Myocyte (in vitro differentiated cells): Measurements from ENCODE around the gene LAMB1. TPM values are rescaled to one million over a fixed set of nuclear protein-coding genes. Genes with fewer than 3 reads are reported as not detected.

Experiments
- DNase-seq: peaks from one replicate; pipeline ENCODE4 v3.0.0-alpha.2; 2012; ENCODE audit warnings: low read depth
- total RNA-seq: library from RNA; depleted of rRNA; stranded (reverse); fragments of >200 nt; gene quantifications from 2 replicates; pipeline ENCODE4 v1.2.3, GENCODE V29; 2014

The LAMB1 gene
- total RNA-seq, 1 donor from 2014 or later = 105 TPM

DNA sequence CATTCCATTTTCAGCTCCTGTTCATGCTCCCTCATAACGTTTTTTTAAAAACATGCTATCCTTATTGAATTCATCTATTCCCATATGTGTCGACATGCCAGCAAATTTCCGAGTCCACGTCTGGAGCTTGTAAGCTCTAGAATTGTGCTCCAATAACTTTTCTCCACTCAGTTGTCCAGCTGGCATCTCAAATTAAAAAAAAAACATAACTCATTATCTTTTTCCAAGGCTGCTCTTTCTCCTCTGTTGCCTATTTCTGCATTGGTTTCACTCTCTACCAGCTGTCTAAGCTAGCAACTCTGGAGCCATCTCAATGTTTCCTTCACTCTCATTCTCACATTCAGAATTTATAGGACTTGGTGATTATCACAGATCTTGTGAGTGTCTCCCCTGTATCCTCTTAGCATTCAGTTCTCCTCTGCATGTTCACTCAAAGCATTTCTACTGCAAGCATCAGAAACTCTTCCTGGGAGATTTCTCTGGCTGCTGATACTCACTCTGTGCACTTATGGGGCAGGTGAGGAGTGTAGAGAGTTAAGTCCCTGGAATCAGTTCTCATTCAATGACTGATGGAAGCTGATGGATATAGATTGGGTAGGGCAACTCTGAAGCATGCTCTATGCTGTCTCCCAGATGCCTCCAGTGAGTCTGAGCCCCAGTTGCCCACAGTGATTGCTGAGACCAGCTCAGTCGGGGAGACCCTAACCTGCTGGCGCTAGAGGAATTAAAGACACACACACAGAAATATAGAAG, 118.7 kb downstream of the LAMB1 start:
- no peak for DNase-seq

DNA sequence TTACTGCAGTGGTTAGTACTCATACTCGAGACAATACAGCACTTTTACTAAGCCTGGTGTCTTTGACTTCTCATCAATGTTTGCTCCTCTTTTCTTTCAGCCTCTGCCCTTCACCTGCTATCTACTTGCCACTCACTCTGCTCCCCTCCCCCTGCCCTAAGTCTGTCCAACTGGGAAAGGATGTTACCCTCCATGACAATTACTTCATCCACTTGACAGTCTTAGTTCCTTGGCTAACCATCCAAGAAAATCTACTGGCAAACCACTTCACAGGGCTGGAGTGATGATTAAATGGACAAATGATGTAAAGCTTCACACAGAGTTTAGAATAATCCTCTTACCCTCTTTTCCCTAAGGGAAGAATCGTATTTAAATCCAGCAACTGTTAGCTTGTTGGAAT, 120.2 kb downstream of the LAMB1 start:
- DNase-seq = no peak

DNA sequence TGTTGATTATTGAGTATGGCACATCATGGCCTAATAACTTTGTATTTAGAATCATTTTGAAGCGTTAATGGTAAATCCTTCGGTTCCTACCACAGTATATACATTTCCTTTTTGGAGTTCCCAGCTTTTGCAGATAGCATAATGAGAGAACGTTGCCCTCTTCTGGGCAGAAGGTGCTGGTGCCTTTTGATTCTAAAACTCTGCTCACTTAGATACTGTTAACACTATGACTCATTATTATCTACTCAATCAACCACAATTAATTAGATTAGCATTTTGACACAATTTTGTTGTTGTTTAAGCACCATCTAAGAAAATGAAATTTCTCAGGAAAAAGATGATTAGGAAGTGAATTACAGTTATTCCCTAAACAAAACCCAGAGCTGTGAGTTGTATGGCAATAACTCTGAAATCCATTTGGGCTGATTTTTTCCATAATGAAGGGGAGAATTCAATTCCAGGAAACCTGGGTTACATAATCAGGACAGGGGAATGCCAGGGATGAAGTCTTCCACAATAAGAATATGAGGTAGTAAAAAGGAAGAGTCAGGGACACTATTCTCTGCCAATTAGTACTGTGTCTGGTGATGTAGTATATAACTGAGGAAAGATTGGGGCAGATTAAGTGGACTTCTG, 123.4 kb downstream of the LAMB1 start:
- DNase-seq = peak; percentile 62

DNA sequence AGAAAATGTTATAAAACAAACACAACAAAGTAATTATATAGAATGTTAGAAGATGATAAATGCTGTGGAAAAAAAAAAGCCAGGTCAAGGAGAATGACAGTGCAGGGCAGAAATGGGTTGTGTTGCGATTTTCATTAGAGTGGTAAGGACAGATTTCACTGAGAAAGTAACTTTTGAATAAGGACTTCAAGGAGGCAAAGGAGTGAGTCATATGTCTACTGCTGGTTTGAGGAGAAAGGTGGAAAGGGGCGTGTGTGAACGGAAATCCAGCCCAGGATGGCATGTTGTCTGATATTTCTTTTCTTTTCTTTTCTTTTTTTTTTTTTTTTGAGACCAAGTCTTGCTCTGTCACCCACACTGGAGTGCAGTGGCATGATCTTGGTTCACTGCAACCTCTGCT, 124.3 kb downstream of the LAMB1 start:
- no peak for DNase-seq

DNA sequence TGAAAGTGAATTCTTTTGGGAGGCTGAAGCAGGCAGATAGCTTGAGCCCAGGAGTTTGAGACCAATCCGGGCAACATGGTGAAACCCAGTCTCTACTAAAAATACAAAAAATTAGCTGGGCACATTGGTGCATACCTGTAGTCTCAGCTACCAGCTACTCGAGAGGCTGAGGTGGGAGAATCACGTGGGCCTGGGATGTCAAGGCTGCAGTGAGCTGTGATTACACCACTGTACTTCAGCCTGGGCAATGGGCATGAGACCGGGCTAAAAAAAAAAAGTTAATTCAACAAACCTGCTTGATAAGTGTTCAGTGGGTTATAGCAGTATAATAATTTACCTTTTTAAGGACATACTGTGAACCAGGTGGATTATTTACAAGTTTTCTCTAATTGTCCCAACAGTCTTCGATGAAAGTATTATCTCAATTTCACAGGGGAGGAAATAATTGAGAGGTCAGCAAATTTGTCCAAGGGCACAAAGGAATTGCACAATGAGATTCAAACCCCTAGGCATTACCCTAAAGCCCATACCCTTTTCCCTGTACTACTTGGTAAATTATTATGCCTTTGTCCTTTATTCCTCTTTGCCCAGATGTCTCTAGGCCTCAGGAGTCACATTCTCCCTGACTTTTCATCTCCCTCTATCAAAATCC, 125.1 kb downstream of the LAMB1 start:
- no peak for DNase-seq

DNA sequence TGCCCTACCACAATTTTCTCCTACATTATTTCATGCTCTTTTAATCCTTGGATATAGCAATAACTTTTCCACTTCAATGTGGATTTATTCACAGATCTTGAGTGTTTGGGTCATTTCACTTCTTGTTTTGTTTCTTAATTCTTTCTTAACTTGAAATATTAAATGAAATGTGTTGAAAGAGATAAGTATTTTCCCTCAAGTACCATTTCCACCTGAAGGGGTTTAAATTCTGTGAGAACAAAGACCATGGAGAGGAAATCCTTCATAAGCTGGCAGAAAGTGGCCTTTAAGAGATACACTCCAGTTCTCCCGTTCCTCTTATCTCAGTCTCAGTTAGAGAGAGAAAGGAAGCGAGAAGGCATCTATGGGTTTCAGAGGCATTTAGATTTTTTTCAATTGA, 126.0 kb downstream of the LAMB1 start:
- DNase-seq = no peak

DNA sequence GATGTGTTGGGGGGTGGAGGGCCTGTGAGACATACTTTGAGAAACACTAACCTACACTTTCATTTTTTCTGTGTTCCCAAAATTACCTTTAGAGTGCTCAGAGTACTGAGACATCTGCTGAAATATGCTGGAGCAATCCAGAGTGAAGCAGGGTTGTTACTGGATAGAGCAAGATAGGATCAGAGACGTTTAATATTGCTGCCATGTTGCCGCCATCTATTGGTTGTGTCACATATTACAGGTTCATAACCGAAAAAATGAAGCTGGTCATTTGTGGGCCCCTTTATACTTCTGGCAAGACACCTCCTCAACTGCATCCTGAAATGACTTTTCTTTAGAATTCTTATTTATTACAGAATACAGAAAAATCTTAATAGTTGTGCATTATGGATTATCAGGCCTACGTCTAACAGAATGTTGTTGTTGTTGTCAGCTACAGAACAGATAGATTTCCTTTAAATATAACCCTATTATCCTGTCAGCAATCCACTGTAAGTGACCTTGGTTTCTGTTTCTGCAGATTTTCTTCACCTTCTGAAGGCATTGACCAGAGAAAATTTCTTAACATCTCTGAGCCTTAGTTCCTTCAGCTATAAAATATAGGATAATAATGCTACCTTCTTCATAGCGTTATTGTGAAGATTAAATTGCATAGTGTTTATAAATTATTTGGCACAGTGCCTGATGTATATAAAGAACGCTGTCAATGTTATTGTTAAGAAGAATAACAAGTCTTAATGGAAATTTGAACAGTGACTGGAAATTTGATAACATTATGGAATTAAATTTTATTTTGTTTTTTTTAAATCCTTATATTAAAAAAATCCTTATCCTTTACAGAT, 128.1 kb downstream of the LAMB1 start:
- DNase-seq = peak; percentile 77

DNA sequence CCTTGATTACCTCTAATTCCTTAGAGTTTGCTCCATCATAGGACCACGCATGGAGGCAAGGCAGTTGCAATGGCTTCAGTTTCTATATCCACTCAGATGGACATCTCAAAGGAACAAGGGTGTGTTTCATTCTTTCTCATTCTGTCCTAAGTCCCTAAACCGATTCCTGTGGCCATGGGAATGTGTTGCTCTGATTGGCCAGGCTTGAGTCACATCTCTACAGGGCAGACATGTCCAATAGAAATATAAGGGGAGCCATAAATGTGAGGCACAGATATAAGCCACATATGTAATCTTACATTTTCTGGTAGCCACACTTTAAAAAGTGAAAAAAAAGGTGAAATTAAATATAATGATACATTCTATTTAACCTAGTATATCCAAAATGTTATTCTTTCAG, 128.8 kb downstream of the LAMB1 start:
- DNase-seq = no peak

Other genes with a start within 250 kb of the LAMB1 start
- gene SLC26A3, start 199.9 kb downstream of the LAMB1 start, total RNA-seq = not detected in 2 replicates
- 182 and 231 TPM in 2 replicates for gene DLD, start 112.0 kb downstream of the LAMB1 start, total RNA-seq
- 0.16 TPM in 1 of 2 replicates, not detected in the other for gene LAMB4, start 127.2 kb upstream of the LAMB1 start, total RNA-seq